Cardiac muscle cell (in vitro differentiated cells and primary cell): ENCODE data around the gene HOXD9. TPM values are rescaled to one million over a fixed set of nuclear protein-coding genes. Genes with fewer than 3 reads are reported as not detected.
A peak's percentile ranks its signal among the peaks of the same experiment; 100 is the strongest.

Experiments
- DNase-seq, 2 donors: peaks; one replicate each; pipeline versions ENCODE4 v3.0.0 to v3.0.0-alpha.2; 2010 to 2017; ENCODE audit warnings: low read depth in 1 of 2, low spot score in 1 of 2
- H3K27ac ChIP-seq: fragments of 200-600 bp; sonication (generic); 2 replicates; pipeline ENCODE4 v1.5.1; 2016
- H3K27me3 ChIP-seq: fragments of 200-600 bp; sonication (generic); 2 replicates; pipeline ENCODE4 v1.6.0; 2016; ENCODE audit warnings: control low read depth
- H3K36me3 ChIP-seq: fragments of 200-600 bp; sonication (generic); 2 replicates; pipeline ENCODE4 v1.5.1; 2016; ENCODE audit warnings: control low read depth
- H3K4me1 ChIP-seq: fragments of 200-600 bp; sonication (generic); 2 replicates; pipeline ENCODE4 v1.8.1; 2017; ENCODE audit warnings: low read depth, mild to moderate bottlenecking, mixed run types
- H3K4me3 ChIP-seq: fragments of 200-600 bp; sonication (generic); 2 replicates; pipeline ENCODE4 v1.5.1; 2016; ENCODE audit warnings: mild to moderate bottlenecking
- H3K9me3 ChIP-seq: fragments of 200-600 bp; sonication (generic); 2 replicates; pipeline ENCODE4 v1.5.1; 2017; ENCODE audit warnings: low read depth, mild to moderate bottlenecking, control low read depth
- CTCF ChIP-seq: IDR thresholded peaks from 2 replicates; pipeline ENCODE4 v1.5.1; 2012; ENCODE audit warnings: low read depth, mild to moderate bottlenecking, low read length
- polyA plus RNA-seq: library from polyadenylated mRNA; unstranded; fragments of >200 nt; fragmentation: Nextera tagmentation; extraction: Ambion mirVana; gene quantifications from 2 replicates; pipeline ENCODE4 v1.2.1, GENCODE V29; 2016
- total RNA-seq: library from RNA; depleted of rRNA; stranded (reverse); fragments of >200 nt; gene quantifications from 2 replicates; pipeline ENCODE4 v1.2.3, GENCODE V29; 2016

HOXD9 gene
- total and polyA plus RNA-seq, 2 experiments from 2014 or later: not detected

GRCh38 chr2:176160251-176160985 is 37.9 kb downstream of the HOXD9 start:
- DNase-seq: no peak
- Histone ChIP-seq H3K4me3 (no peak overlapping the region), H3K4me1 (peaks cover 10% of the 10 kb centered on the region), H3K27ac (no peak overlapping the region), H3K9me3 (peaks cover 3% of the 10 kb centered on the region), H3K36me3 (no peaks in the 10 kb centered on the region), H3K27me3 (peaks cover 100% of the 10 kb centered on the region)
- no peak for TF ChIP-seq CTCF

GRCh38 chr2:176160986-176161824 is 38.7 kb downstream of the HOXD9 start:
- no peak overlapping the region for H3K27ac ChIP-seq
- peaks cover 100% of the 10 kb centered on the region for H3K27me3 ChIP-seq
- TF ChIP-seq CTCF: no peak
- H3K9me3 ChIP-seq: no peaks in the 10 kb centered on the region
- H3K4me3 ChIP-seq: no peak overlapping the region
- H3K4me1 ChIP-seq: peaks cover 10% of the 10 kb centered on the region
- no peak for DNase-seq
- no peaks in the 10 kb centered on the region for H3K36me3 ChIP-seq

GRCh38 chr2:176161825-176162626 is 39.5 kb downstream of the HOXD9 start:
- peak in 1 of 2 donors; percentile 25 for DNase-seq
- no peak overlapping the region for H3K4me3 ChIP-seq
- peaks cover 10% of the 10 kb centered on the region for H3K4me1 ChIP-seq
- no peaks in the 10 kb centered on the region for H3K36me3 ChIP-seq
- TF ChIP-seq CTCF: no peak
- H3K9me3 ChIP-seq: no peaks in the 10 kb centered on the region
- H3K27ac ChIP-seq: no peak overlapping the region
- peaks cover 100% of the 10 kb centered on the region for H3K27me3 ChIP-seq

GRCh38 chr2:176162911-176163671 is 40.6 kb downstream of the HOXD9 start:
- no peak overlapping the region for H3K27ac ChIP-seq
- H3K27me3 ChIP-seq: peaks cover 100% of the 10 kb centered on the region
- no peak for DNase-seq
- no peak overlapping the region for H3K4me3 ChIP-seq
- no peaks in the 10 kb centered on the region for H3K36me3 ChIP-seq
- TF ChIP-seq CTCF: no peak
- H3K4me1 ChIP-seq: peaks cover under 1% of the 10 kb centered on the region
- H3K9me3 ChIP-seq: no peaks in the 10 kb centered on the region

GRCh38 chr2:176163672-176164056 is 41.1 kb downstream of the HOXD9 start:
- H3K4me3 ChIP-seq: no peak overlapping the region
- H3K9me3 ChIP-seq: no peaks in the 10 kb centered on the region
- TF ChIP-seq CTCF: no peak
- peaks cover 100% of the 10 kb centered on the region for H3K27me3 ChIP-seq
- H3K36me3 ChIP-seq: no peaks in the 10 kb centered on the region
- H3K4me1 ChIP-seq: no peaks in the 10 kb centered on the region
- no peak for DNase-seq
- H3K27ac ChIP-seq: no peak overlapping the region
